GM20000 (cell line): ENCODE data around the gene GPR153.

Source experiments
- DNase-seq: peaks from one replicate; pipeline ENCODE4 v3.0.0; 2012; ENCODE audit warnings: low spot score
- CTCF ChIP-seq: IDR thresholded peaks from 2 replicates; pipeline ENCODE4 v1.5.1; 2012; ENCODE audit warnings: mild to moderate bottlenecking, control low read depth; ENCODE audit errors: extremely low read depth, missing control alignments

GPR153 gene

GRCh38 chr1:6269296-6269695, 8.4 kb upstream of the GPR153 start:
- DNase-seq: no peak
- TF ChIP-seq CTCF: no peak

- DNase-seq: no peak
- TF ChIP-seq CTCF: no peak
Measured at GRCh38 chr1:6268415-6268814, 7.5 kb upstream of the GPR153 start.

GRCh38 chr1:6267686-6268322, 6.9 kb upstream of the GPR153 start:
- no peak for TF ChIP-seq CTCF
- no peak for DNase-seq

- TF ChIP-seq CTCF: no peak
- DNase-seq: no peak
Measured at GRCh38 chr1:6266641-6267040, 5.7 kb upstream of the GPR153 start.

- no peak for DNase-seq
Measured at GRCh38 chr1:6265151-6265550, 4.3 kb upstream of the GPR153 start.

GRCh38 chr1:6263716-6264115, 2.8 kb upstream of the GPR153 start:
- DNase-seq: no peak
- TF ChIP-seq CTCF: no peak

More at GRCh38 chr1:6265151-6265550, 4.3 kb upstream of the GPR153 start:
- TF ChIP-seq CTCF: no peak

- no peak for DNase-seq
- no peak for TF ChIP-seq CTCF
Measured at GRCh38 chr1:6262555-6263420, 1.9 kb upstream of the GPR153 start.
